ENCODE results near the gene DYNC2H1. TPM values are rescaled to one million over a fixed set of nuclear protein-coding genes. Genes with fewer than 3 reads are reported as not detected.

Gene DYNC2H1
- total RNA-seq, 2 donors from 2014 or later: 2.1 to 2.8 TPM

- intact Hi-C loops (cut with DNase I): no loop called here
- TF ChIP-seq, protein P1, sequence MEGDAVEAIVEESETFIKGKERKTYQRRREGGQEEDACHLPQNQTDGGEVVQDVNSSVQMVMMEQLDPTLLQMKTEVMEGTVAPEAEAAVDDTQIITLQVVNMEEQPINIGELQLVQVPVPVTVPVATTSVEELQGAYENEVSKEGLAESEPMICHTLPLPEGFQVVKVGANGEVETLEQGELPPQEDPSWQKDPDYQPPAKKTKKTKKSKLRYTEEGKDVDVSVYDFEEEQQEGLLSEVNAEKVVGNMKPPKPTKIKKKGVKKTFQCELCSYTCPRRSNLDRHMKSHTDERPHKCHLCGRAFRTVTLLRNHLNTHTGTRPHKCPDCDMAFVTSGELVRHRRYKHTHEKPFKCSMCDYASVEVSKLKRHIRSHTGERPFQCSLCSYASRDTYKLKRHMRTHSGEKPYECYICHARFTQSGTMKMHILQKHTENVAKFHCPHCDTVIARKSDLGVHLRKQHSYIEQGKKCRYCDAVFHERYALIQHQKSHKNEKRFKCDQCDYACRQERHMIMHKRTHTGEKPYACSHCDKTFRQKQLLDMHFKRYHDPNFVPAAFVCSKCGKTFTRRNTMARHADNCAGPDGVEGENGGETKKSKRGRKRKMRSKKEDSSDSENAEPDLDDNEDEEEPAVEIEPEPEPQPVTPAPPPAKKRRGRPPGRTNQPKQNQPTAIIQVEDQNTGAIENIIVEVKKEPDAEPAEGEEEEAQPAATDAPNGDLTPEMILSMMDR (IDR thresholded peaks at IDR 0.05): no peak
- H3K36me3 ChIP-seq: no peaks in the 10 kb centered on the region
- no peak overlapping the region for H3K9ac ChIP-seq (ENCODE audit: low read depth in 2 of 2, low read length in 2 of 2)
- H3K9me3 ChIP-seq: no peaks in the 10 kb centered on the region
- no peaks in the 10 kb centered on the region for H3K27me3 ChIP-seq
- H3K27ac ChIP-seq: no peak overlapping the region
- H3K4me1 ChIP-seq: no peaks in the 10 kb centered on the region
- H3K4me3 ChIP-seq: no peak overlapping the region
- DNase-seq: no peak
These were observed 188.7 kb downstream of the DYNC2H1 start for GRCh38 chr11:103297900-103298299.

GRCh38 chr11:103315248-103315647, 206.0 kb downstream of the DYNC2H1 start:
- DNase-seq: no peak

DNA sequence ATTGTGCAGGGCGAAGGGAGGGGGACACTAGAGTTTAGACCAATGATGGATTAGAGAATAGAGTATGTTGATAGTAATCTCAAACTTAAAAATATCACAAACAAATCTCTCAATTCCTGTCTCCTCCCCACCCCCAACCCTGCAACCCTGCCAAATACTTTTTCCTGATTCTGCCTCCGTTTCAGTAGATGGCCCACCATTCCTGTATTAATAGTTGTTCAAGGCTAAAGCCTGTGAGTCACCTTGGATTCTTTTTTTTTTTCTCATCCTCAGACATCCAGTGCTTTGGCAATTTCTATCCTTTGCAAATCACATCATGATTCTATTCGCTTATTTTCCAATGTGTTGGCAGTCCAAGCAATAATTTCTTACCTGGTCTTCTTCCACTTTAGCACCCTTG, 207.9 kb downstream of the DYNC2H1 start:
- Histone ChIP-seq H3K9me3 (no peaks in the 10 kb centered on the region), H3K9ac (ENCODE audit: low read depth in 2 of 2, low read length in 2 of 2) (no peak overlapping the region), H3K4me1 (no peaks in the 10 kb centered on the region), H3K27ac (no peak overlapping the region), H3K4me3 (no peak overlapping the region), H3K27me3 (no peaks in the 10 kb centered on the region), H3K36me3 (no peaks in the 10 kb centered on the region)
- intact Hi-C loops (cut with DNase I): no loop called here
- TF ChIP-seq, protein P1 (IDR thresholded peaks at IDR 0.05): no peak
- DNase-seq: no peak

More at GRCh38 chr11:103315248-103315647, 206.0 kb downstream of the DYNC2H1 start:
- Histone ChIP-seq H3K36me3 (no peaks in the 10 kb centered on the region), H3K4me1 (no peaks in the 10 kb centered on the region), H3K9ac (ENCODE audit: low read depth in 2 of 2, low read length in 2 of 2) (no peak overlapping the region), H3K9me3 (no peaks in the 10 kb centered on the region), H3K27ac (no peak overlapping the region), H3K4me3 (no peak overlapping the region), H3K27me3 (no peaks in the 10 kb centered on the region)
- TF ChIP-seq, protein P1 (IDR thresholded peaks at IDR 0.05): no peak
- intact Hi-C loops (cut with DNase I): no loop called here

DNA sequence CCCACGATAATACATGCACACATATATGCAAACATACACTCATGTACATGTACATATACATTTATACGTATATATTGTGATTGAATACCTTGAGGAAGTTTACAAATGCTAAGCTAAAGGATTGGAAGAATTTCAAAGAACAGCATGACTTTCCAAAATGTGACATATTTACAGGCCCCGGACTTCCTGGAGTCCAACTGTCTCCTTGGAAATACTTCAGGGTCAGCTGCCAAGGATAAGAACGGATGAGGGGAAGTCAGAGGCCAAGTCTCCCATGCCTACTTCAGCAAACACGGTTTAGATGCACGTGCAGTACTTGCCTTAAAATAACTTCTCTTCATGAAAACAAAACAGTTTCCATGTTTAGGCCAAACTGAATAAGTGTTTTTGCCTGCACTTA, 213.6 kb downstream of the DYNC2H1 start:
- TF ChIP-seq, protein P1 (IDR thresholded peaks at IDR 0.05): no peak
- H3K4me1 ChIP-seq: no peaks in the 10 kb centered on the region
- intact Hi-C loops (cut with DNase I): no loop called here

DNA sequence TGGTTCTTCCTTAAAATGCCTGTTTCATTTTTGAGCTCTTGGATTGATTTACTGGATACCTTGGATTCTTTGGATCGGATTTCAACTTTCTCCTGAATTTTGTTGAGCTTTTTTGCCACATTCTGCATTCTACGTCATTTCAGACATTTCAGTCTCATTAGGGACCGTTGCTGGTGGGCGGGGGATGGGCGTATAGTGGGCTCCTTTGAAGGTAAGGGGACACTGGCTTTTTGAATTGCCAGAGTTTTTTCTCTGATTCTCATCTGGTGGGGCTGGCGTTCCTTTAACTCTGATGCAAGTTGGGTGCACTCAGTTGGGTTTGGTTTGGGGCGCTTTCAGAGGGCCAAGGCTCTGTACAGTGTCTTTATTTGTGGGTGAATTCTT, 216.5 kb downstream of the DYNC2H1 start:
- intact Hi-C loops (cut with DNase I): loop anchor here (5.0 kb wide), 1 partner anchor 277 kb away; no protein-coding TSS in a partner anchor
- no peak for DNase-seq
- Histone ChIP-seq H3K9ac (ENCODE audit: low read depth in 2 of 2, low read length in 2 of 2) (no peak overlapping the region), H3K36me3 (no peaks in the 10 kb centered on the region), H3K4me3 (no peak overlapping the region), H3K4me1 (no peaks in the 10 kb centered on the region), H3K9me3 (no peaks in the 10 kb centered on the region), H3K27me3 (no peaks in the 10 kb centered on the region), H3K27ac (no peak overlapping the region)
- TF ChIP-seq, protein P1 (IDR thresholded peaks at IDR 0.05): no peak

More for the DNA sequence above, 213.6 kb downstream of the DYNC2H1 start:
- H3K9ac ChIP-seq (ENCODE audit: low read depth in 2 of 2, low read length in 2 of 2): no peak overlapping the region
- H3K4me3 ChIP-seq: no peak overlapping the region
- no peak overlapping the region for H3K27ac ChIP-seq
- H3K27me3 ChIP-seq: no peaks in the 10 kb centered on the region
- no peak for DNase-seq
- no peaks in the 10 kb centered on the region for H3K9me3 ChIP-seq
- no peaks in the 10 kb centered on the region for H3K36me3 ChIP-seq
